WTC11 (cell line): ENCODE results near the gene TAB3.

Experiments
- AR ChIP-seq: fragments of 250-450 bp; sonication (Bioruptor Pico); IDR thresholded peaks from 2 replicates; pipeline ENCODE4 v1.9.0; 2021; ENCODE audit warnings: mild to moderate bottlenecking
- ATF2 ChIP-seq: sonication (generic); formaldehyde crosslinking; IDR thresholded peaks from 2 replicates; pipeline ENCODE4 v1.8.1; 2022; ENCODE audit warnings: low read depth, missing genetic modification reagents, borderline replicate concordance
- ATF6 ChIP-seq: sonication (generic); formaldehyde crosslinking; IDR thresholded peaks from 2 replicates; pipeline ENCODE4 v1.8.1; 2023; ENCODE audit warnings: mild to moderate bottlenecking, missing genetic modification reagents
- CREB1 ChIP-seq: sonication (generic); formaldehyde crosslinking; IDR thresholded peaks from 2 replicates; pipeline ENCODE4 v1.8.0; 2023; ENCODE audit warnings: mild to moderate bottlenecking, missing genetic modification reagents
- CTCF ChIP-seq: fragments of 200-600 bp; IDR thresholded peaks from 2 replicates; pipeline ENCODE4 v1.8.0; 2022; ENCODE audit warnings: antibody characterized with exemption
- FOXJ3 ChIP-seq: sonication (generic); formaldehyde crosslinking; IDR thresholded peaks from 2 replicates; pipeline ENCODE4 v1.9.0; 2021; ENCODE audit warnings: missing genetic modification reagents, mild to moderate bottlenecking, borderline replicate concordance
- KAT7 ChIP-seq: sonication (generic); formaldehyde crosslinking; IDR thresholded peaks from 2 replicates; pipeline ENCODE4 v1.8.1; 2023; ENCODE audit warnings: missing genetic modification reagents, mild to moderate bottlenecking, borderline replicate concordance
- MAX ChIP-seq: sonication (generic); formaldehyde crosslinking; IDR thresholded peaks from 2 replicates; pipeline ENCODE4 v1.8.0; 2022; ENCODE audit warnings: mild to moderate bottlenecking, missing genetic modification reagents
- NFYB ChIP-seq: sonication (generic); formaldehyde crosslinking; conservative IDR thresholded peaks from 2 replicates; pipeline ENCODE4 v1.8.0; 2022; ENCODE audit warnings: low read depth, missing genetic modification reagents
- RELA ChIP-seq: sonication (generic); formaldehyde crosslinking; IDR thresholded peaks from 2 replicates; pipeline ENCODE4 v1.8.1; 2022; ENCODE audit warnings: missing genetic modification reagents, mild to moderate bottlenecking, borderline replicate concordance
- TP53 ChIP-seq: sonication (generic); formaldehyde crosslinking; IDR thresholded peaks from 2 replicates; pipeline ENCODE4 v1.8.1; 2023; ENCODE audit warnings: mild to moderate bottlenecking, missing genetic modification reagents
- ZMAT4 ChIP-seq: fragments of 250-450 bp; sonication (Bioruptor Pico); IDR thresholded peaks from 2 replicates; pipeline ENCODE4 v1.9.0; 2021; ENCODE audit warnings: mild to moderate bottlenecking
- TF ChIP-seq, protein P1 (sequence below): sonication (generic); formaldehyde crosslinking; IDR thresholded peaks from 2 replicates; pipeline ENCODE4 v1.8.1; 2022; ENCODE audit warnings: low read depth, mild to moderate bottlenecking, moderate library complexity, missing genetic modification reagents, borderline replicate concordance
- TF ChIP-seq, protein P2 (sequence below): sonication (generic); formaldehyde crosslinking; IDR thresholded peaks from 2 replicates; pipeline ENCODE4 v1.8.1; 2023; ENCODE audit warnings: mild to moderate bottlenecking, moderate library complexity, missing genetic modification reagents

GRCh38 chrX:30895370-30895769 lies 6.3 kb upstream of the TAB3 start:
- no peak for TF ChIP-seq CTCF
- no peak for TF ChIP-seq NFYB
- no peak for TF ChIP-seq TP53 (CRISPR knock-in tag)
- no peak for TF ChIP-seq ATF2 (CRISPR knock-in tag)
- TF ChIP-seq, protein P1, sequence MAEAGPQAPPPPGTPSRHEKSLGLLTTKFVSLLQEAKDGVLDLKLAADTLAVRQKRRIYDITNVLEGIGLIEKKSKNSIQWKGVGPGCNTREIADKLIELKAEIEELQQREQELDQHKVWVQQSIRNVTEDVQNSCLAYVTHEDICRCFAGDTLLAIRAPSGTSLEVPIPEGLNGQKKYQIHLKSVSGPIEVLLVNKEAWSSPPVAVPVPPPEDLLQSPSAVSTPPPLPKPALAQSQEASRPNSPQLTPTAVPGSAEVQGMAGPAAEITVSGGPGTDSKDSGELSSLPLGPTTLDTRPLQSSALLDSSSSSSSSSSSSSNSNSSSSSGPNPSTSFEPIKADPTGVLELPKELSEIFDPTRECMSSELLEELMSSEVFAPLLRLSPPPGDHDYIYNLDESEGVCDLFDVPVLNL (CRISPR knock-in tag) = no peak
- TF ChIP-seq, protein P2, sequence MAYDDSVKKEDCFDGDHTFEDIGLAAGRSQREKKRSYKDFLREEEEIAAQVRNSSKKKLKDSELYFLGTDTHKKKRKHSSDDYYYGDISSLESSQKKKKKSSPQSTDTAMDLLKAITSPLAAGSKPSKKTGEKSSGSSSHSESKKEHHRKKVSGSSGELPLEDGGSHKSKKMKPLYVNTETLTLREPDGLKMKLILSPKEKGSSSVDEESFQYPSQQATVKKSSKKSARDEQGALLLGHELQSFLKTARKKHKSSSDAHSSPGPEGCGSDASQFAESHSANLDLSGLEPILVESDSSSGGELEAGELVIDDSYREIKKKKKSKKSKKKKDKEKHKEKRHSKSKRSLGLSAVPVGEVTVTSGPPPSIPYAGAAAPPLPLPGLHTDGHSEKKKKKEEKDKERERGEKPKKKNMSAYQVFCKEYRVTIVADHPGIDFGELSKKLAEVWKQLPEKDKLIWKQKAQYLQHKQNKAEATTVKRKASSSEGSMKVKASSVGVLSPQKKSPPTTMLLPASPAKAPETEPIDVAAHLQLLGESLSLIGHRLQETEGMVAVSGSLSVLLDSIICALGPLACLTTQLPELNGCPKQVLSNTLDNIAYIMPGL (CRISPR knock-in tag) = no peak
- no peak for TF ChIP-seq CREB1 (CRISPR knock-in tag)
- no peak for TF ChIP-seq MAX (CRISPR knock-in tag)
- TF ChIP-seq RELA (CRISPR knock-in tag) = no peak
- TF ChIP-seq FOXJ3 (CRISPR knock-in tag) = no peak
- TF ChIP-seq KAT7 (CRISPR knock-in tag) = no peak
- no peak for TF ChIP-seq ZMAT4 (CRISPR knock-in tag)
- TF ChIP-seq ATF6 = no peak
- no peak for TF ChIP-seq AR (CRISPR knock-in tag)
